WTC11 (cell line): ENCODE data around the gene CLEC7A. TPM values are rescaled to one million over a fixed set of nuclear protein-coding genes. Genes with fewer than 3 reads are reported as not detected.

Experiments used
- ATAC-seq: fragments of 200-7000 bp; cut with Tn5 transposase; 2 replicates; pipeline ENCODE4 v1.10.0; 2021; ENCODE audit warnings: mild to moderate bottlenecking, moderate library complexity
- CTCF ChIA-PET: fragments of 300-600 bp; sonication (Branson Sonifier 250); formaldehyde crosslinking; loops from one replicate; lab custom pipeline; 2021; ENCODE audit warnings: antibody characterized with exemption; lab: Charles Lee
- POLR2A ChIA-PET: fragments of 350-600 bp; sonication (Branson Sonifier 250); formaldehyde crosslinking; loops from one replicate; lab custom pipeline; 2021; ENCODE audit warnings: antibody characterized with exemption; lab: Charles Lee
- DNase-seq: peaks from one replicate; pipeline ENCODE4 v3.0.0; 2021; ENCODE audit warnings: low spot score
- H3K27ac Mint-ChIP-seq: 2 replicates; pipeline ENCODE4 v1.8.0; 2021; ENCODE audit warnings: mixed read lengths
- H3K27me3 Mint-ChIP-seq: 2 replicates; pipeline ENCODE4 v1.8.0; 2021; ENCODE audit warnings: low read depth, mild to moderate bottlenecking, moderate library complexity, mixed read lengths
- H3K36me3 Mint-ChIP-seq: 2 replicates; pipeline ENCODE4 v1.8.0; 2021; ENCODE audit warnings: mixed read lengths
- H3K4me1 Mint-ChIP-seq: 2 replicates; pipeline ENCODE4 v1.8.0; 2022; ENCODE audit warnings: mixed read lengths
- H3K4me3 Mint-ChIP-seq: 2 replicates; pipeline ENCODE4 v1.8.0; 2021; ENCODE audit warnings: mild to moderate bottlenecking, moderate library complexity, mixed read lengths
- H3K9me3 Mint-ChIP-seq: 2 replicates; pipeline ENCODE4 v1.8.0; 2021; ENCODE audit warnings: mixed read lengths
- CBFB ChIP-seq: sonication (generic); formaldehyde crosslinking; IDR thresholded peaks from 2 replicates; pipeline ENCODE4 v1.8.1; 2022; ENCODE audit warnings: mild to moderate bottlenecking, low read depth, missing genetic modification reagents
- ETV6 ChIP-seq: sonication (generic); formaldehyde crosslinking; IDR thresholded peaks from 2 replicates; pipeline ENCODE4 v1.8.1; 2022; ENCODE audit warnings: mild to moderate bottlenecking, missing genetic modification reagents
- JAZF1 ChIP-seq: fragments of 250-450 bp; sonication (Bioruptor Pico); IDR thresholded peaks from 2 replicates; pipeline ENCODE4 v1.9.0; 2021; ENCODE audit warnings: moderate library complexity, mild to moderate bottlenecking, inconsistent platforms
- JUN ChIP-seq: sonication (generic); formaldehyde crosslinking; IDR thresholded peaks from 2 replicates; pipeline ENCODE4 v1.8.0; 2023; ENCODE audit warnings: mild to moderate bottlenecking, missing genetic modification reagents
- NFATC4 ChIP-seq: fragments of 250-450 bp; sonication (Bioruptor Pico); IDR thresholded peaks from 2 replicates; pipeline ENCODE4 v1.9.0; 2021; ENCODE audit warnings: mild to moderate bottlenecking
- NFE2L1 ChIP-seq: sonication (generic); formaldehyde crosslinking; IDR thresholded peaks from 2 replicates; pipeline ENCODE4 v1.8.1; 2023; ENCODE audit warnings: missing genetic modification reagents
- NFYB ChIP-seq: sonication (generic); formaldehyde crosslinking; conservative IDR thresholded peaks from 2 replicates; pipeline ENCODE4 v1.8.0; 2022; ENCODE audit warnings: low read depth, missing genetic modification reagents
- OVOL2 ChIP-seq: fragments of 250-450 bp; sonication (Bioruptor Pico); IDR thresholded peaks from 2 replicates; pipeline ENCODE4 v1.9.0; 2021; ENCODE audit warnings: mild to moderate bottlenecking, borderline replicate concordance
- SP1 ChIP-seq: sonication (generic); formaldehyde crosslinking; conservative IDR thresholded peaks from 2 replicates; pipeline ENCODE4 v1.8.1; 2022; ENCODE audit warnings: missing genetic modification reagents
- TCF7 ChIP-seq: sonication (generic); formaldehyde crosslinking; IDR thresholded peaks from 2 replicates; pipeline ENCODE4 v1.8.0; 2022; ENCODE audit warnings: mild to moderate bottlenecking, low read depth, missing genetic modification reagents, moderate library complexity
- TEAD1 ChIP-seq: sonication (generic); formaldehyde crosslinking; IDR thresholded peaks from 2 replicates; pipeline ENCODE4 v1.8.0; 2022; ENCODE audit warnings: mild to moderate bottlenecking, missing genetic modification reagents
- TEAD4 ChIP-seq: sonication (generic); formaldehyde crosslinking; IDR thresholded peaks from 2 replicates; pipeline ENCODE4 v1.8.0; 2022; ENCODE audit warnings: mild to moderate bottlenecking, missing genetic modification reagents
- TP53 ChIP-seq: sonication (generic); formaldehyde crosslinking; IDR thresholded peaks from 2 replicates; pipeline ENCODE4 v1.8.1; 2023; ENCODE audit warnings: mild to moderate bottlenecking, missing genetic modification reagents
- ZNF423 ChIP-seq: fragments of 250-450 bp; sonication (Bioruptor Pico); IDR thresholded peaks from 2 replicates; pipeline ENCODE4 v2.1.2; 2022; ENCODE audit warnings: mild to moderate bottlenecking, moderate library complexity
- total RNA-seq: library from RNA; stranded (reverse); gene quantifications from 3 replicates; pipeline ENCODE4 v1.2.3, GENCODE V29; 2021
- TF ChIP-seq, protein P1 (sequence below): sonication (generic); formaldehyde crosslinking; IDR thresholded peaks from 2 replicates; pipeline ENCODE4 v1.8.1; 2023; ENCODE audit warnings: mild to moderate bottlenecking, missing genetic modification reagents
- TF ChIP-seq, protein P2 (sequence below): sonication (generic); formaldehyde crosslinking; IDR thresholded peaks from 2 replicates; pipeline ENCODE4 v1.8.1; 2023; ENCODE audit warnings: mild to moderate bottlenecking, missing genetic modification reagents, moderate library complexity
- TF ChIP-seq, protein P3 (sequence below): sonication (generic); formaldehyde crosslinking; IDR thresholded peaks from 2 replicates; pipeline ENCODE4 v1.8.1; 2023; ENCODE audit warnings: mild to moderate bottlenecking, moderate library complexity, missing genetic modification reagents
- TF ChIP-seq, protein P4 (sequence below): sonication (generic); formaldehyde crosslinking; IDR thresholded peaks from 2 replicates; pipeline ENCODE4 v1.8.1; 2022; ENCODE audit warnings: missing genetic modification reagents, borderline replicate concordance
- TF ChIP-seq, protein P5 (sequence below): sonication (generic); formaldehyde crosslinking; IDR thresholded peaks from 2 replicates; pipeline ENCODE4 v1.8.1; 2022; ENCODE audit warnings: low read depth, mild to moderate bottlenecking, moderate library complexity, missing genetic modification reagents, borderline replicate concordance

The CLEC7A gene
- total RNA-seq, 1 experiment from 2014 or later = 0.48 TPM

DNA sequence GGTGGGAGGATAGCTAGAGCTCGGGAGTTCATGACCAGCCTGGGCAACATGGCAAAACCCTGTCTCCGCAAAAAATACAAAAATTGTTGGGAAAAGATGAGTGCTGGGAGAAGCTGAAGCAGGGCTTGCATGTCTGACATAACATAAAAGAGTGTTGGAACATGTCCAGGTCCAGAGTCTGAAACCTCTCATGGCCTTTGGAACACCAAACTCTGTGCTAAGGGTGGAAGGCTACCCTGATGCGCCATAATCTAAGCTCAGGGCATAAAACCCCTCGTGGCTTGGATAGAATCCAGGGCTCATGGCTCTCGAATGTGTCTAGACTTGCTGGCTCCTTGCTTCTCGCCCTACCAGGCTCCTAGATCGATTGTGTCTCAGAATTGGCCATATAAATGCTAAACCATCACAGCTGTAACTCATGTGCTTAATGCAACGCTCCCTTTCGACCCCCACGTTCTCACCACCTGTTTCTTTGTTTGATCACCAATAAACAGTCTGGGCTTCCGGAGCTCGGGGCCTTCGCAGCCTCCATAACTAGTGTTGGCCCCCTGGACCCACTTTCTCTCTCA, 6.7 kb upstream of the CLEC7A start (continued):
- TF ChIP-seq, protein P1, sequence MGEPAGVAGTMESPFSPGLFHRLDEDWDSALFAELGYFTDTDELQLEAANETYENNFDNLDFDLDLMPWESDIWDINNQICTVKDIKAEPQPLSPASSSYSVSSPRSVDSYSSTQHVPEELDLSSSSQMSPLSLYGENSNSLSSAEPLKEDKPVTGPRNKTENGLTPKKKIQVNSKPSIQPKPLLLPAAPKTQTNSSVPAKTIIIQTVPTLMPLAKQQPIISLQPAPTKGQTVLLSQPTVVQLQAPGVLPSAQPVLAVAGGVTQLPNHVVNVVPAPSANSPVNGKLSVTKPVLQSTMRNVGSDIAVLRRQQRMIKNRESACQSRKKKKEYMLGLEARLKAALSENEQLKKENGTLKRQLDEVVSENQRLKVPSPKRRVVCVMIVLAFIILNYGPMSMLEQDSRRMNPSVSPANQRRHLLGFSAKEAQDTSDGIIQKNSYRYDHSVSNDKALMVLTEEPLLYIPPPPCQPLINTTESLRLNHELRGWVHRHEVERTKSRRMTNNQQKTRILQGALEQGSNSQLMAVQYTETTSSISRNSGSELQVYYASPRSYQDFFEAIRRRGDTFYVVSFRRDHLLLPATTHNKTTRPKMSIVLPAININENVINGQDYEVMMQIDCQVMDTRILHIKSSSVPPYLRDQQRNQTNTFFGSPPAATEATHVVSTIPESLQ (CRISPR knock-in tag) = no peak
- TF ChIP-seq ZNF423 (CRISPR knock-in tag) (no peak), TEAD1 (CRISPR knock-in tag) (no peak)

DNA sequence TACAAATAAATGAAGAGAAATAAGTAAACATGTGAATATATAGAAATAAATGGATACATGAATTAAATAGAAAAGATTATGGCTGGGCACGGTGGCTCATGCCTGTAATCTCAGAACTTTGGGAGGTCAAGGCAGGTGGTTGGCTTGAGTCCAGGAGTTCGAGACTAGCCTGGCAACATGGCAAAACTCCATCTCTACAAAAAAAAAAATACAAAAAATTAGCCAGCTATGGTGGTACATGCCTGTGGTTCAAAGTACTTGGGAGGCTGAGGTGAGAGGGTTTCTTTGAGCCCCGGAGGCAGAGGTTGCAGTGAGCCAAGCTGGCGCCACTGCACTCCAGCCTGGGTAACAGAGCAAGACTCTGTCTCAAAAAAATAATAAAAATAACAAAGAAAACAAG, 5.1 kb upstream of the CLEC7A start:
- POLR2A ChIA-PET = no interaction called here
- CTCF ChIA-PET = no interaction called here
- H3K27me3 Mint-ChIP-seq = no peaks in the 10 kb centered on the region
- no peak for ATAC-seq
- no peaks in the 10 kb centered on the region for H3K36me3 Mint-ChIP-seq
- TF ChIP-seq, protein P2, sequence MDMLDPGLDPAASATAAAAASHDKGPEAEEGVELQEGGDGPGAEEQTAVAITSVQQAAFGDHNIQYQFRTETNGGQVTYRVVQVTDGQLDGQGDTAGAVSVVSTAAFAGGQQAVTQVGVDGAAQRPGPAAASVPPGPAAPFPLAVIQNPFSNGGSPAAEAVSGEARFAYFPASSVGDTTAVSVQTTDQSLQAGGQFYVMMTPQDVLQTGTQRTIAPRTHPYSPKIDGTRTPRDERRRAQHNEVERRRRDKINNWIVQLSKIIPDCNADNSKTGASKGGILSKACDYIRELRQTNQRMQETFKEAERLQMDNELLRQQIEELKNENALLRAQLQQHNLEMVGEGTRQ (CRISPR knock-in tag) = no peak
- TF ChIP-seq ETV6 (CRISPR knock-in tag) = no peak
- no peak for TF ChIP-seq NFATC4
- TF ChIP-seq NFE2L1 (CRISPR knock-in tag) = no peak
- TF ChIP-seq CBFB (CRISPR knock-in tag) = no peak
- TF ChIP-seq, all 79 proteins: peak for 0
- Mint-ChIP-seq H3K27ac (no peak overlapping the region), H3K9me3 (no peaks in the 10 kb centered on the region), H3K4me1 (peaks cover 49% of the 10 kb centered on the region), H3K4me3 (no peak overlapping the region)
- no peak for DNase-seq

DNA sequence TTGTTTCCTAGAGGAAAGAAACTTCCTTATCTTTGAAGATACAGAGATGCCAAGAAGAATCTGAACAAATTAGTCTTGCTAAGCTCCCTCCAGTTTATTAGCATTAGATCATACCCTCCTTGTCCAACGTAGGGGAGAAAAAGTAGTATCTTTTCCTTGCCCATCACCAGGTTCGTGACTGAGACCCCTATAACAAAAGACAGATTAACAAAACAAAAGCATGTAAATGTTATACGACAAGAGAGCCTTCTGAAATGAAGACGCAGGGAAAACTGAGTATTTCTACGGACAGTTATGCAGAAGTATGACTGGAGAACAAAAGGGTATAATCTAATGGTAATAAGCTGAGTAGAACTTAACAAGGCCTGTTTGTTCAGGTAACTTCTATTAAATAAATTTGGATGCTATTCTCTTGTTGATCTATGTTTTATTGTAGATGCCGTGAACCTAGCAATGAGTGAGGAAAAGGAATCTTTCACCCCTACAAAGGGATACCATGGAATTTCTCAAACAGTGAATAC, 2.9 kb upstream of the CLEC7A start:
- Mint-ChIP-seq H3K27ac (peak overlapping the region; percentile 70), H3K27me3 (no peaks in the 10 kb centered on the region), H3K9me3 (no peaks in the 10 kb centered on the region), H3K4me3 (peak overlapping the region; percentile 0; the same call in 1 of the 2 replicates), H3K4me1 (peaks cover 65% of the 10 kb centered on the region), H3K36me3 (no peaks in the 10 kb centered on the region)
- ATAC-seq (peak; percentile 25; the same call in 1 of the 2 replicates), DNase-seq (no peak)
- POLR2A ChIA-PET = no interaction called here
- TF ChIP-seq SP1 (CRISPR knock-in tag) = no peak
- TF ChIP-seq NFE2L1 (CRISPR knock-in tag) = no peak
- TF ChIP-seq TEAD1 (CRISPR knock-in tag) = no peak
- TF ChIP-seq, protein P3, sequence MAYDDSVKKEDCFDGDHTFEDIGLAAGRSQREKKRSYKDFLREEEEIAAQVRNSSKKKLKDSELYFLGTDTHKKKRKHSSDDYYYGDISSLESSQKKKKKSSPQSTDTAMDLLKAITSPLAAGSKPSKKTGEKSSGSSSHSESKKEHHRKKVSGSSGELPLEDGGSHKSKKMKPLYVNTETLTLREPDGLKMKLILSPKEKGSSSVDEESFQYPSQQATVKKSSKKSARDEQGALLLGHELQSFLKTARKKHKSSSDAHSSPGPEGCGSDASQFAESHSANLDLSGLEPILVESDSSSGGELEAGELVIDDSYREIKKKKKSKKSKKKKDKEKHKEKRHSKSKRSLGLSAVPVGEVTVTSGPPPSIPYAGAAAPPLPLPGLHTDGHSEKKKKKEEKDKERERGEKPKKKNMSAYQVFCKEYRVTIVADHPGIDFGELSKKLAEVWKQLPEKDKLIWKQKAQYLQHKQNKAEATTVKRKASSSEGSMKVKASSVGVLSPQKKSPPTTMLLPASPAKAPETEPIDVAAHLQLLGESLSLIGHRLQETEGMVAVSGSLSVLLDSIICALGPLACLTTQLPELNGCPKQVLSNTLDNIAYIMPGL (CRISPR knock-in tag) = no peak
- TF ChIP-seq TP53 = no peak
- no peak for TF ChIP-seq OVOL2 (CRISPR knock-in tag)
- TF ChIP-seq TCF7 (CRISPR knock-in tag) = no peak
- no peak for TF ChIP-seq TEAD4
- TF ChIP-seq JUN (CRISPR knock-in tag) = no peak
- no peak for TF ChIP-seq NFYB
- no peak for TF ChIP-seq JAZF1 (CRISPR knock-in tag)
- TF ChIP-seq, protein P4, sequence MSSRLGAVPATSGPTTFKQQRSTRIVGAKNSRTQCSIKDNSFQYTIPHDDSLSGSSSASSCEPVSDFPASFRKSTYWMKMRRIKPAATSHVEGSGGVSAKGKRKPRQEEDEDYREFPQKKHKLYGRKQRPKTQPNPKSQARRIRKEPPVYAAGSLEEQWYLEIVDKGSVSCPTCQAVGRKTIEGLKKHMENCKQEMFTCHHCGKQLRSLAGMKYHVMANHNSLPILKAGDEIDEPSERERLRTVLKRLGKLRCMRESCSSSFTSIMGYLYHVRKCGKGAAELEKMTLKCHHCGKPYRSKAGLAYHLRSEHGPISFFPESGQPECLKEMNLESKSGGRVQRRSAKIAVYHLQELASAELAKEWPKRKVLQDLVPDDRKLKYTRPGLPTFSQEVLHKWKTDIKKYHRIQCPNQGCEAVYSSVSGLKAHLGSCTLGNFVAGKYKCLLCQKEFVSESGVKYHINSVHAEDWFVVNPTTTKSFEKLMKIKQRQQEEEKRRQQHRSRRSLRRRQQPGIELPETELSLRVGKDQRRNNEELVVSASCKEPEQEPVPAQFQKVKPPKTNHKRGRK (CRISPR knock-in tag) = no peak
- TF ChIP-seq, protein P1 (CRISPR knock-in tag) = no peak
- TF ChIP-seq, protein P5, sequence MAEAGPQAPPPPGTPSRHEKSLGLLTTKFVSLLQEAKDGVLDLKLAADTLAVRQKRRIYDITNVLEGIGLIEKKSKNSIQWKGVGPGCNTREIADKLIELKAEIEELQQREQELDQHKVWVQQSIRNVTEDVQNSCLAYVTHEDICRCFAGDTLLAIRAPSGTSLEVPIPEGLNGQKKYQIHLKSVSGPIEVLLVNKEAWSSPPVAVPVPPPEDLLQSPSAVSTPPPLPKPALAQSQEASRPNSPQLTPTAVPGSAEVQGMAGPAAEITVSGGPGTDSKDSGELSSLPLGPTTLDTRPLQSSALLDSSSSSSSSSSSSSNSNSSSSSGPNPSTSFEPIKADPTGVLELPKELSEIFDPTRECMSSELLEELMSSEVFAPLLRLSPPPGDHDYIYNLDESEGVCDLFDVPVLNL (CRISPR knock-in tag) = no peak
- CTCF ChIA-PET = interaction anchor here (0.5 to 1.6 kb wide), 2 partner anchors 123 to 317 kb away, joined by 3 to 4 read pairs; no protein-coding TSS in a partner anchor
